Subcutaneous adipose tissue (tissue), 4 donors: Measurements from ENCODE around the gene HTR3A. TPM values are rescaled to one million over a fixed set of nuclear protein-coding genes. Genes with fewer than 3 reads are reported as not detected.

Source experiments
- total RNA-seq, 4 donors: library from RNA; depleted of rRNA; stranded (reverse); fragments of >200 nt; gene quantifications; one replicate each; pipeline ENCODE4 v1.1.0, GENCODE V29; 2016
- TF ChIP-seq, protein P1 (sequence below): fragments of 450-650 bp; IDR thresholded peaks from one replicate; pipeline ENCODE4 v1.5.1; 2016; ENCODE audit warnings: low read depth, mild to moderate bottlenecking, control low read depth, antibody characterized with exemption, moderate library complexity

Gene HTR3A
- total RNA-seq, 4 donors from 2014 or later, result not detected

DNA sequence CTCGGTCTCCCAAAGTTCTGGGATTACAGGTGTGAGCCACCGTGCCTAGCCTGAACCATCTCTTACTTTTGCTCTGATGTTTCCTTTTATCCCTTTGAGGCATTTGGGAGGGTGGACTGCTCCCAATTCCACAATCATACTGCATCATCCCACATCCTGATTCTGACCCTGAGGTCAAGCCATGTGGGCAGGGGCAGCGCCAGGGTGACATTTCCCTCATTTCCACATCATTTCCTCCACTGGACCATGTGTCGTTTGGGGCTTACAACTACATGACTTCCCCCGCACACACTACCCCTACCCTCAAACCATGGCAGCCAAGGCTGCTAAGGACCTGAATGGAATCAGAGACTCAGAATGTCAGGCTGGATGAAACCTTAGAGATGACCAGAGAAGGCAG lies 58.2 kb downstream of the HTR3A start:
- TF ChIP-seq, protein P1, sequence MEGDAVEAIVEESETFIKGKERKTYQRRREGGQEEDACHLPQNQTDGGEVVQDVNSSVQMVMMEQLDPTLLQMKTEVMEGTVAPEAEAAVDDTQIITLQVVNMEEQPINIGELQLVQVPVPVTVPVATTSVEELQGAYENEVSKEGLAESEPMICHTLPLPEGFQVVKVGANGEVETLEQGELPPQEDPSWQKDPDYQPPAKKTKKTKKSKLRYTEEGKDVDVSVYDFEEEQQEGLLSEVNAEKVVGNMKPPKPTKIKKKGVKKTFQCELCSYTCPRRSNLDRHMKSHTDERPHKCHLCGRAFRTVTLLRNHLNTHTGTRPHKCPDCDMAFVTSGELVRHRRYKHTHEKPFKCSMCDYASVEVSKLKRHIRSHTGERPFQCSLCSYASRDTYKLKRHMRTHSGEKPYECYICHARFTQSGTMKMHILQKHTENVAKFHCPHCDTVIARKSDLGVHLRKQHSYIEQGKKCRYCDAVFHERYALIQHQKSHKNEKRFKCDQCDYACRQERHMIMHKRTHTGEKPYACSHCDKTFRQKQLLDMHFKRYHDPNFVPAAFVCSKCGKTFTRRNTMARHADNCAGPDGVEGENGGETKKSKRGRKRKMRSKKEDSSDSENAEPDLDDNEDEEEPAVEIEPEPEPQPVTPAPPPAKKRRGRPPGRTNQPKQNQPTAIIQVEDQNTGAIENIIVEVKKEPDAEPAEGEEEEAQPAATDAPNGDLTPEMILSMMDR, result no peak

DNA sequence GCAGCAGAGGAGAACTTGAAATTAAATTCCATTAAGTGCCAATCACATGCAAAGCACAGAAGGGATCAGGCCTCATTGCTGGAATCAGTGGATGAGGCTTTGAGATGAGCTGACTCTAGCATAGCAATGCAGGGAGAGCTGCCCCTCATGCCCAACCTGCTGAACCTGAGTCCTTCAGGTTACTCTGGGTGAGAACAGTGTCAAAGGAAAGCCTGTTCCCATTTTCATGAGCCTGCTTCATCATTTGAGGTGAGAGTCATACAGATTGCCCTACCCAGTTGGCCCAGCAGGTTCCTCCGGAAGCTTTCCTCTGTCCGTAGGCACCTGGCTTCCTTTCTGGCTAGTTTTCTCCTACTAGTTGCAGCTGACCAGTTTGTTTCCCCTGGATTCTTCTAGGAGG lies 58.7 kb downstream of the HTR3A start:
- TF ChIP-seq, protein P1, result no peak

DNA sequence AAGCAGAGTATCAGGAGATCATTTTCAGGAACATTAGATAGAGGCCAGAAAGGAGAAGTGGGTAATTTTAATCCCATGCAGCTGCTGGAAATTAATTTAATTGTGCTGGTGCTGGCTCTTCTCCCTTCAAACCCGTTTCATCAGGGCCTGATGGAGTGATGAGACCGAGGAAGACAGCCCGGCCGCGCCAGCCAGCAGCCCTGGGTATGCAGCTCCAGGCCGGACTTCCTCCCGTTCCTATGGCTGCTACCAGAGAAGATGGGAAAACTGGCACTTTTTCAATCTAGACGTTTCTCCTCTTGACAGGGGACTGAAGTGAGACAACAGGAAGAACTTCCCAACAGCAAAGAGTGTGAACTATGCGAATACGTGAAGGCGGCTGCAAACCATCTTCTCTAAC lies 60.0 kb downstream of the HTR3A start:
- TF ChIP-seq, protein P1, result no peak

DNA sequence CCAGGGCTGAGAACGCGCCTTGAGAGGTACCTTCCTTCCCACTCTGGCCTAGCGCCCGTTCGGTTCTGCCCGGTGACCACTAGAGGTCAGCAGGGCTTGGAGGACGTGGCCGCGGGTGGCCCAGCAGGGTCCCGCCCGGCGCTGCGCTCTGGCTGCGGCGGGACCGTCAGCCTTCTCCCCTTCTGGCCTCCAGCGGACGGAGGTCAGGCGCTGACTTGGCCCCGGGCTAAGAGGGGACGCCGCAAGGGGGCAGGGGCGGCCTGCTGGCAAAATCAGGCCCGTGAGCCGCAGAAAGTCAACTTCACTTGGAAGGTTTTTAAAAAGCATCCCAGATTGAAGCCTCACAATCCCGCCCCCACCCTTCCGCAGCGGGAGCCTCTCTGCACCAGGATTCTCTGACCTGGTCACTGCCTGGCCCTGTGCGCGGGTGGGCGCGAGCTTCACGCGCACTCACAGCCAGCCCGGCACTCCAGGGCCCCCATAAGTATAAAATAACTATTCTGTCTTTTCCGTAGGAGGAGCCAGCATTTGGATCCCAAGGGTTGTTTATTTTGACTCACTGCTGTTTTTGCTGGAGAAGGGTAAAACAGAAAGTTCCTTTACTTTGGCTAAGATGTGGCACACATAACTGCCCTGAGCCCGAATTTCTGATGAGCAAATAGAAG lies 61.4 kb downstream of the HTR3A start:
- TF ChIP-seq, protein P1, result no peak

DNA sequence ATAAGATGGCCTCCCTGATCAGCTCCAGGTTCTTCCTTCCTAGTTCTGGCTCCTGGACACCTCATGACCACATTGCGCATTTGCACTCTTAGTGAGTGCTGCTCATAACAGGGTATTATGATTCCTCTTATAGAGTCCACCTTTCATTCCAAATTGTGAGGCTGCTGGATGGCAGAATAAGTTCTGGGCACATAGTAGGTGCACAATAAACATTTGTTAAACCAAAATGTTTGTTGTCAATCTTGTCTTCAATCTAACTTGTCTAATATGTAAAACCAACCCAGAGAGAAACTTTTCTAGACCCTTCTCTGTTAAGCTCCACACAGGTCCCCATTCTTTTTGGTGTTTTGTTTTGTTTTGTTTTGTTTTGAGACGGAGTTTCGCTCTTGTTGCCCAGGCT lies 62.0 kb downstream of the HTR3A start:
- TF ChIP-seq, protein P1, result no peak

DNA sequence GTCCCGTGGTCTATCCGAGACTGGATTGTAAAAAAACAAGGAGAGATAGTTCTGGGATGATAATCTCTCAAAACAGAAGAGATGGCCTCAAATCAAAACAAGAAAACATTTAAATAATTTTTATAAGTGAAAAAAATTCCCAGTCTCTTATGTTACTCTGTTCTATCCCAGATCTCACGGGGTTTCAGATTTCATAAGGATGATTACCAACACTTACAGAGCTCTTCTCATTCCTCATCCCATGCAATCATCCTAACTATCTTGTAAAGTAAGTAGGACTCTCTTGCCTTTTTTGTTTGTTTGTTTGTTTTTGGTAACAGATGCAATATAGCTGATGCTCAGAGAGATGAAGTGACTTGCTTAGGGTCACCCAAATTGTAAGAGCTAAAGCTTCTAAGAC lies 64.6 kb downstream of the HTR3A start:
- TF ChIP-seq, protein P1, result no peak

Other genes with a start within 250 kb of the HTR3A start
- gene ZW10, start 201.4 kb upstream of the HTR3A start, total RNA-seq, result 10 to 100 TPM; 12.6 to 17.4 (median 13.6) TPM
- gene CLDN25, start 195.3 kb upstream of the HTR3A start, total RNA-seq, result not detected
- 10 to 100 TPM; 15.0 to 15.5 (median 15.1) TPM for gene USP28, start 99.5 kb upstream of the HTR3A start, total RNA-seq
- gene HTR3B, start 70.3 kb upstream of the HTR3A start, total RNA-seq, result not detected
- gene ZBTB16, start 84.6 kb downstream of the HTR3A start, total RNA-seq, result 100 to 1,000 TPM; 167 to 446 (median 261) TPM